ENCODE results near the gene REPIN1.
"Not testable (repeated sequence)": the region's sequence is repeated elsewhere in the genome, so short reads cannot be mapped to it uniquely, and the experiment has no call there.

The REPIN1 gene

DNA sequence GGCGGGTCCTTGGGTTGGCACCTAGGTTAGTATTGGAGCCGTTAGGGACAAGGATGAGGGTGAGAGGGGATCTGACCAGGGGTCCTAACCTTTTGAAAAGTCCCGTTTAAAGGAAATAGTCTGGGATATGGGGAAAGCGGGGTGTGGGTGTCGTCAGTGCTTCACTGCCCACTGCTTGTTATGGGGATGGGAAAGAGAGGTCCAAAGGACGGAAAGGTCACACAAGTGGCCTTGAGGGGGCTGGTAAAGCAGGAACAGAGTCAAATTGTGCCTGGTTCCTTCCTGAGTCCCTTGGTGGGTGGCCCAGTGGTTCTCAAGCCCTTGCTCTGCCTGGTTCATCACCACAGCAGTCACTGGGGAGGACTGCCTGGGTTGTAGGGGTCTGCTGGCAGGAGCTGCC lies 7.9 kb downstream of the REPIN1 start:
- no peak for DNase-seq (ENCODE audit: low spot score)

DNA sequence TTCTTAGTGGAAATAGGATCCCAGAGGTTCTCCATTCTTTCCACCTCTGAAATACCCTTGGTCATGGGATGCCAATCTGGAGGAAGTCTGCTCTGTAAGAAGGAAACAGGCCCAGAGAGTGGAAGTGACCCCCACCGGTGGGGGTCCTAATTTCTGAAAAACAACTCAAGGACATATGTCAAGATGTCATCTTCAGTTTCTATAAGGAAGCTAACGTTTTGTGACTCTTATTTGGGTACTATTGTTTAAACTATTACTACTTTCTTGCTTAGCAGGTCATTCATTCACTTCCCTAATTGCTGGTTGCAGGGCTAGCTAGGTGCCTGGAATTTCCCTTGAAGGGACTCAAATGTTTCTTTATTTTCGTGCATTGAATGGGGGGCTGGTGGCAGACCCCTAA lies 8.6 kb downstream of the REPIN1 start:
- no peak for DNase-seq (ENCODE audit: low spot score)

DNA sequence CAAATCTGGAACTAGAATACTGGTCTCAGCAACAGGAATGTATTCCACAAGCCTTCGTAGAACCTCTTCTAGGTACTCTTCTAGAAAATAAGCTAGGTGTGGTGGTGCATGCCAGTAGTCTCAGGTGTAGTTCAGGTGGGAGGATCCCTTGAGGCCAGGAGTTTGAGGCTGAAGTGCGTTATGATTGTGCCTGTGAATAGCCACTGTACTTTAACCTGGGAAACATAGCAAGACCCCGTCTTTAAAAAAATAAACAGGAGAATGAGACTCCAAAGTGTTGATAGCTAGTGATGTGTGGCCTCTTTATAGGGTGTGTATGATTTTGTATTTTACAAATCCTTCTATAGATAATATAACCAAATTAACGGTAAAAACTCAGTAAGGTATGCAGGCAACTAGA lies 9.0 kb downstream of the REPIN1 start:
- DNase-seq (ENCODE audit: low spot score) = no peak

DNA sequence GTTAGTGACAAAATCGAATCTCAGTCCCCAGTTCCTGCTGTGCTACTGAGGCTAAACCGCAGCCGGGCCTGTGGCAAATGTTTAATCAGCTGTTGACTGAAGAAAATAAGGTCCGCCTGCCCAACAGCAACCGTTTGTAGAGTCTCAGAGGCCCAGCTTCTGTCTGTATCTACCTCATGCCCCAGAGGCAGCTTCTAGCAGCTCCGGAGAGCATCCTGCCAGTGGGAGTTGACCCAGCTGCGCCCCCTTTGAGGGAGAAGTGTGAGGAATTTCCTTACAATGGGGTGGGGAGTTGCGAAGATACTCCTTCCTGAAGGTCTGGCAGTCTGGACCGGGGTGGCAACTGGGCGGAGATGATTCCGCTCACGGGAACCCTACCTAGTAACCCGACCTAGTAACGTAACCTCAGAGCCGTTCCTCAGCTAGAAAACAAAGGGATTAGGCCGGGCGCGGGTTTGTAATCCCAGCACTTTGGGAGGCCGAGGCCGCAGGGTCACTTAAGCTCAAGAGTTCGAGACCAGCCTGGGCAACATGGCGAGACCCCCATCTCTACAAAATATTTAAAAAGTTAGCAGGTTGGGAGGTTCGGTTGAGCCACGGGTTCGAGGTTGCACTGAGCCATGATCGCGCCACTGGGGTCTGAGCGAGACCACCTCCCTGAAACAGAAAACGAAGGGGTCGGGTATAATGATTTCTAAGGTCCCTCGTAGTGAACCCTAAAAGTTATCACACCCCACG lies 9.7 kb downstream of the REPIN1 start:
- peak; percentile 26 for DNase-seq (ENCODE audit: low spot score)

DNA sequence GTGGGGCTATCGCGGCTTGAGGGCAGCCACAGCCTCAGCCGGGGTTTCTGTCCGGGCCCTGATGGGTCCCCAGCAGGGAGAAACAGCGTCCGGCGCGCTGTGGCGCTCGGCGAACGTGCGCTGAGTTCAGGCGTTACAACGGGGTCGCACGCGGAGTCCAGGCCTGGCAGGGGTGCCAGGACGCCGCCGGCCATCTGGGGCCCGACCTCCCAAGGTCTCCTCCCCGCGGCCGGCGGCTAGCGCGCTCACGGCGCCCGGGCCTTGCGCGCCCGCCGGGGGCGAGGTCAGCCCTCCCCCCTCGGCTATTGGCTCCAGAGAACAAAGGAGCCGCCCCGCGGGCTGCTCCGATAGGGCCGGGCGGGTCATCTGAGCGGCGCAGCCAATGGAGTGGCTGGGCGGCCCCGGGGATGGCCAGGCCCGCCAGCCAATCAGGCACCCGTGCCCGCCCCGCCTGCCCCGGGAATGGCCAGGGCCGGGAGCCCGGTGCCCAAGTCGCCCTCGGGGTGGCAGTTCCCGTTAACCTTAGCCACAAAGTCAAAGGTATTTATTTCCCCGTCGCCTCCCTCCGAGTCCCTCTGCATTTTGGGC lies 10.3 kb downstream of the REPIN1 start, which contains the start of gene ZNF775:
Gene ZNF775 (plus strand): TSS at position 478 of the 588 bp plus-strand sequence. CDS start 9,141 bp downstream, outside the sequence.
- DNase-seq (ENCODE audit: low spot score) = peak; percentile 100

DNA sequence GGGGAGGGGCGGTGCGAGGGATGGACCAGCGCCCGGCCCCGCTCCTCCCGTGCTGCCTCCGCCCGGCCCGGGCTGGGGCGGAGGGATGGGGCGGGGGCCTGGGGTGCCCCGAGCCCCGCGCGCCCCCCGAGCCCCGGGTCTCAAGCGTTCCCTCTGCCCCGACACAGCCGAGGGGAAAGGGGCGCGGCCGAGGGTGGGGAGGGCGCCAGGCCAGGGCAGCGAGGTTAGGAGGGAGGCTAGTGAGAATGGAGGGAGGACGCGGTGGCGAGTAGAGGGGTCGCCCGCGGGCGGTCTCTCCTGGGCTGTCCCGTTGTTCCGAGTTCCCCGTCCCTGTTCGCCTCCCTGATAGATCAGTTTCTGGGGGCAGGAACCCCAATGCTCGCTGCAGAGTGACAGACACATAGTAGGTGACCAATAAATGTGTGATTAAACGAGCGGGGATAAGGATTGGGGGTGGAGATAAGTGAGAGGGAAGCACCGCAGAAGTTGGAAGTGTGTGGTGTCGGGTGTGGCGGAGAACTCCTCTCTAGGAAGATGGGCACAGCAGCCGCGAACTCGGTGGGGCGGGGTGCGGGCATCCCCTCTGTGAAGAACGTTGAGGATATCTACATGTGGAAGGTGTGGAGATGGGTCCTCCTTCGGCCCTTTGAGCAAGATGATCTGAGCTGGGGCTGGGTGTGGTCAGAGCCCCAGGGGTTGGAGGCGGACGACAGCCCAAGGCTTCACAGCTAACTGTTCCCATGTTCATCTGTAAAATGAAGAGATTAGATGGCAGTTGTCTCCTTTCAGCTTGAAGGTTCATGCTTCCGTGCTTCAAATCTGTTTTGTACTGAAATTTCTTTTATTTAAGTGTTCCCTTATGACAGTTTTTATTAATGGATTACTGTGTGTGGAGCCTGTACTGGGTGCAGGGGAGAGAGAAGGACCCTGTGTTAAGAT lies 11.1 kb downstream of the REPIN1 start:
- DNase-seq (ENCODE audit: low spot score) = peak; percentile 49

DNA sequence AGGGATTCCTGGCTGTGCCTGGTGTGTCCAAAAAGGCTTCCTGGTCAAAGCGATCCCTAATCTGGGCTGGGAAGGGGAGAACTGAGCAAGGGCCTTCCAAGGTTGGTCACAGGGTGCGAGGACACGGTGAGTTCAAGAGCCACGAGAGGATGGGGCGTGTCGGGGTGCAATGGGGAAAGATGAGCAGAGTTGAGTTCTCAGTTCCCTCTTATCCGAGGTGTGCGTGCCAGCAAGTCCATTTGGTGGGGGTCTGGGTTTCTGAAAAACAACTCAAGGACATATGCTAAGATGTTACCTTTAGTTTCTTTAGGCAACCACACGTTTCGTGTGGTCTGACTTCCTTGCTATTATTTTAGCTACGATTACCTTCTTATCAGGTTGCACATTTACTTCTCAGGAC lies 11.8 kb downstream of the REPIN1 start:
- DNase-seq (ENCODE audit: low spot score) = no peak

DNA sequence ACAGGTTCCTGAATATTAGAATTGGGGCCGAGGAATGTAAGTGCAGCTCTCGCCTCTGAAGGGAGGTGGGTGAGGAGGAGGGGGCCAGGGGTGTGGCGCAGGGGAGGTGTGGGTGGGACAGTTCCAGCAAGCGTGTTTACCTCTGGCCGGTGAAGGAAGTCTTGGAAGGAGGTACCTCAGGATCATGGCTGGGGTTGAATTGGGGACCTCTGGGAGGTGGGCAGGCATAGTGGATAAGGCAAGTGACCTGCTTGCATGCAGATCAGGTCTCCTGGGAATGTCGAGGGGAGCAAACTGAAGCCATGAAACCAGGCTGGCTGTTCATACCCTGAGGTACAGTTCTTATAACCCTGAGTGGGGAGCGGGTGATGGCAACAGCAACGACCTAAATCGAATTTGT lies 12.5 kb downstream of the REPIN1 start:
- no peak for DNase-seq (ENCODE audit: low spot score)

DNA sequence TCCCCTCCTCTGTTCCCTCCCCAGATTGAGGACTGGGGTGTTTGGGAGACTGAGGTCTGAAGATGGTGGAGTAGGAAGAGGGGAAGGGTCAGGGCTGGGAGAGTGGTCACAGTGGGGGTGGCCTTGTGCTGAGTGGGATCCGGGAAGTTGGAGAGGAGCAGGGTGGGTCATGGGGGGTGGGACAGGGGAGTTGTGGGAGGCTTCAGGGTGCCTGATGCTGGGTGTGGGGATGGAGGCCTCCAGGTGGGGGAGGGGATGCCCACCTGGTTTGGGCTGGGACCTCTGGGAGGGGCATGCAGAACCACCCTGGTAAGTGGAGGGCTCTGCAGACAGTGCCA lies 13.1 kb downstream of the REPIN1 start:
- DNase-seq (ENCODE audit: low spot score) = no peak

DNA sequence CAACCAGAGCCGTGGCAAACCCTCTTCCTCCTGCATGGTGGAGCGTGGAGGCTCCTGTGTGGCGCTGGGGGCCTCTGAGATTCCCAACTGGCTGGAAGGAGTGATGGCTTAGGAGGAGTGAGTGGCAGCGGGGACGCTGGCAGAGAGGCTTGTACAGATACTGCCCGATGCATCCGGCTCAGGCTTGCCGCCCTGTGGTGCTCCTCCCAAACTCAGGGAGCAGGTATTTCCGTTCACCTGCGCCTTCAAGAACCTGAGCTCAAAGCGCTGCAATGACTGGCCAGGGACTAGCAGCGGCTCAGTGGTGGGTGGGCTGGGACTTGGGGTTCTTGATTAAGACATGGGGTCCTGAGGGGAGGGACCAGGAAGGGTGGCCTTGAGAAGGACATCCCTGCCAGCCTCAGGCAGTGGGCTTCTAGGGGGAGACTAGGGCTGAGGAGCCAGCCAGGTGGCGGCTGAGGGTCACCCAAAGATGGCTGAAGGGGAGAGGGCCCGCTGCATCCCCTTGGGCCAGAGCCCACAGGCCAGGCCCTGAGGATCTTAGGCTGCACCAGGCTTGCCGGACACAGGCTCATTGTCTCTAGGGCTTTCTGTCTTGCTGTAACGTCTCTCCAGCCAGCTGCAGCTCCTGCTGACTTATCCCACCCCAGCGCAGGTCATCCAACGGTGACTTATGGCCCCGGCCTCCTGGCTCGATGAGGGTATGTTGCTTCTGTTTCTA lies 13.7 kb downstream of the REPIN1 start:
- DNase-seq (ENCODE audit: low spot score) = no peak

DNA sequence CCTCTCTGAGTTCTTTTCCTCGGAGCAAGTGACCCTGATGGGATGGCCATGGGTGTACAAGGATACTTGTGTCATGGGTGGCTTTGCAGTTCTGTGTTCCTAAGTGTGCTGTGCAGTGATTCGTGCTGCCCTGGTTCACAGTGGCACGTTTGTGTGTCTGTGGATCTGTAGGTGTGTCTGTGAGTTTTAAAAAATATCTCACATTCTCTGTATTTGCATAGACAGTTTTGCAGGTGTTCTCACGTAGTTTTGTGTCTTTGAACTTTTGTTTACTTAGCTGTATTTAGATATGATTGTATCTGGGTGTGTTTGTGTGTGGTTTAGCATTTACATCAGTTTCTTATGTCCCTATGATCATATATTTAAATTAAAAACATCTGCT lies 14.2 kb downstream of the REPIN1 start:
- no peak for DNase-seq (ENCODE audit: low spot score)

DNA sequence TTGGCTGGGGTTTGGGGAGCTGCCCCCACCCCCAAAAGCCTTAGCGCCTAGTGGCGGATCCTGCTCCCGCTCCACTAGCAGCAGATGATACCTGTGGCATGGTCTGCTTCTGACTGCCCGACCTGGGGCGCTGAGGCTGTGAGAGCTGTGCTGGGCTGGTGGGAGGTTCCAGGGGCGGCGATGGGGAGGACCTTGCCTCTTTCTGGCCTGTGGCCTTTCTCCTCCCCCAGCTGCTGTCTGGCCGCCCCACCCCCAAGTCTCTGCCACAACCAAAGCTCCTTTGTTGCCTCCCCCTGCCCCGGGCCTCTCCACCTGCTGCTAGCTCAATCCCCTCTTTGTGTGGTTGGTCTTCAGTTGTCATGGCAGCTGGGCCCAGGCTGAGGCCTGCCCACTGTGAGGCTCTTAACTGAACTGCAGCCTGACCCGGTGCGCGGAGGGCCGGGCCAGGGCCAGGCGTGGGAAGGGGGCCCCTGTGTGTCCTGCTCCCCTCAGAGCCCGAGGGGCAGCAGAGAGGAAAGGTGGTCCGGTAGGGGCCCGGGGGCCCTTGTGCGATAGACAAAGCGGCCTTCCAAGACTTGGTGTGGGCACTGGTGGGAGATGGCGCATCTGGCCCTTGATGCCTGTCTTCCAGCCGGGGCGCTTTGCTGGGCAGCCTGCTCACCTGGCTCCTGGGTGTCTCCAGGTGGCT lies 15.2 kb downstream of the REPIN1 start:
- no peak for DNase-seq (ENCODE audit: low spot score)

DNA sequence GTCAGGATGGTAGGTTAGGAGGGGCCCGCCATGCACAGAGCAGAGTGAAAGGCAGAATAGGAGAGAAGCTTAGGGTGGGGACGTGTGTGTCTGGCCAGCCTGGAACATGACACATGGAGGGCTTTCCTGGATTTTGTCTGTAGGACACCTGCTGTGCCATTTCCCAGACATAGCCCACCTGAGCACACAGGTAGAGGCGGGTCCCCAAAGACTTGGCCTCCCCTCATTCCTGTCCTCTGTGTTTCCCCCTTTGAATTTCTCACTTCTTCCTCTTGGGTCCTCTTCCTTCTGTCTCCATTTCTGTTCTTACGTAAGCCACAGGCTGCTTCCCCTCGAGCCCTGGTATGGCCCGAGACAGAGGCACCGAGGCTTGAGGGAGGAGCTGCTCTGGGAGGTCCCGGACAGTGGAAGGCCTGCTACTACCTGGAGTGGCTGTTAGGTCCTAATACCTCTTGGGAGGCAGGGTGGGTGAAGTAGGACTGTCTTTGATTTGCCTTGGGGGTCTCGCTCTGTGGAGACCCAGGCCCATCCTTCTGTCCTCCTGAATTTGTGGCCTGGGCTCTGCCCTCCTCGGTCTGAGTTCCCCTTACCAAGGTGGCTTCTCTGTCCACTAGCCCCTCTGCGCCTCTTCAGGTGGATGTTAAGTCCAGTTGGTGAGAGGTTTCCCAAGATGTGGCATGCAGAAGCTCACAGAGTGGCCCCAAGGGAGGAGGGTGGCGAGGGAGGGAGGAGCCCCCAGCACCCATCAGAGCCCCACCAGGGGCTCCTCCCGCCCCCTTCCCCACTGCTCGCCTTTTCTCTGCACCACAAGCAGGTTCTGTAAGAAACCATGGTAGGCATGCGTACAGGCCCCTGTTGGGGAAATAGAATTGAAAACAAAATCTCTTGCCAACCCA lies 16.0 kb downstream of the REPIN1 start:
- DNase-seq (ENCODE audit: low spot score) = no peak

DNA sequence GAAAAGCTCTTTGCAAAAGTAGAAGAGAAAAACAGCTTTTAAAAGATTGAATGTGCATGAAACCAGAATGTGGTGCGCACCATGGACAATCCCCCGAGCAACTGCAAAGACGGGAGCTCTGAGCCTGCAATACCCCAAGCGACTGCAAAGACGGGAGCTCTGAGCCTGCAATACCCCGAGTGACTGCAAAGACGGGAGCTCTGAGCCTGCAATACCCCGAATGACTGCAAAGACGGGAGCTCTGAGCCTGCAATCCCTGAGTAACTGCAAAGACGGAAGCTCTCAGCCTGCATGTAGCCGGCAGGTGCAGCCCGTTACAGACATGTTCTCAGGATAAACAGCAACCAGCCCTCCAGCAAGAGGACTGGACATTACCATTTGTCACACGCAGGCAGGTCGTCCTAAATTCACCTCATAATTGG lies 16.7 kb downstream of the REPIN1 start:
- no peak for DNase-seq (ENCODE audit: low spot score)

DNA sequence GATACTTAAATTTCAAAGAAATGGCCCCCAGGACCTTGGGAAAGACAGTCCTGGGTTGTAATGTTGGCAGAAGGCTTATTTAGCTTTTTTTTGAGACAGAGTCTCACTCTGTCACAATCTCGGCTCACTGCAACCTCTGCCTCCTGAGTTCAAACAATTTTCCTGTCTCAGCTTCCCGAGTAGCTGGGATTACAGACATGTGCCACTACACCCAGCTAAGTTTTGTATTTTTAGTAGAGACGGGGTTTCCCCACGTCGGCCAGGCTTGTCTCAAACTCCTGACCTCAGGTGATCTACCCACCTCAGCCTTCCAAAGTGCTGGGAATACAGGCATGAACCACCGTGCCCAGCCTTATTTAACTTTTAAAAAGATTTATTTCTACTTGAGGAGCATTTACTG lies 17.3 kb downstream of the REPIN1 start:
- DNase-seq (ENCODE audit: low spot score) = not testable (repeated sequence)

DNA sequence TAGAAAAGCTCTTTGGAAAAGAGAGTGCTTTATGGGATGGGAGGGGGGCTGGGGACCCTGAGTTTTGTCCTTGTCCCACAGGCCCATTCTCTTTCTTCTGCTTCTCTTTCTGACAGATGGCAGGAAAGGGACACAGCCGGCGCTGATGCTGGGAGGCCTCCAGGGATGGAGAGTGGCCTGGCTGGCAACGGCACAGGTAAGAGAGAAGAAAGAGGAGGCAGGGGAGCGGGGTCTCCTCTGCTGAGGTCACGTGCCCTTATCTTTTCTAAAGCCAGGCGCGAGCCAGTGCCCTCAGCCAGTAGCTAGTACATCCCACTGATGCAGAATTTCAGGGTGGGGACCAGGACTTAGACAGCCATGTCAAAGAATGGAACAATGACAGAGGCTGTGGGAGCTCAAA lies 19.7 kb downstream of the REPIN1 start:
- DNase-seq (ENCODE audit: low spot score) = no peak

DNA sequence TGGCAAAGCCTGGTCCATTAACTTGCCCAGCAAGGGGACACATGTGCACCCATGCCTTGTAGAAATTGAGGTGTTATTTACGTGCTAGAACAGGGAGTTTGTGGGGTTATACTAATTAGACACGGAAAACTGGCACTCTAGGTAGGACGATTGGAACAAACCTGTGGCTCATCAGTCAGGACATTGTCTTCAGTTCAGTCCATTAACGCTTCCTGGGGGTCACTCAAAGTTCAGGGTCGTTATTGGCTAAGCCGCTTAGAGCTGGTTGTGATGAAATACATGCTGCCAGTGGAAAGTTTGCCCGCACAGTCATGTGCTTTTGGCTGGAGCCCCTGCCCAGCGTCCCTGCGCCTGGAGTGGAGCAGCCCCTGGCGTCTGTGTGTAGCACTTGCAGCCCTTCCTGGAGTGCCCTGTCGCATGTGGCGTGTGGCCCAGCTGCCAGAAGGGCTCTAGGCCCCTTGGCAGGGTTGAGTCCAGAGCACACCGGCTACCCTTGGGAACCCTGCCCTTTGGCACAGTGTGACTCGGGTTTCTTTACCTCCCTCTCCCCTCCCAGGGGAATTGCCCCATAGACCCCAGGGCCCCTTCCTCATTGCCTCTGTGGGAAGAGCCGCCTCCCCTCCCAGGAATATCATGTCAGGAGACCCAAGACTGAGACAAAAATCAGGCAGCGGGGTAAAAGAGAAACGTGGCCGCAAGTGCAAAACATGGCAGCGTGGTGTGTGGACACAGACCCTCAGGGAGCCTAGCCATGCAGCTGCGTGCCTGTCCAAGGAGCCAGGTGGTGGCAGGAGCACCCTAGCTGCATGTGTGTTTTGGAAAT lies 20.3 kb downstream of the REPIN1 start:
- DNase-seq (ENCODE audit: low spot score) = no peak

DNA sequence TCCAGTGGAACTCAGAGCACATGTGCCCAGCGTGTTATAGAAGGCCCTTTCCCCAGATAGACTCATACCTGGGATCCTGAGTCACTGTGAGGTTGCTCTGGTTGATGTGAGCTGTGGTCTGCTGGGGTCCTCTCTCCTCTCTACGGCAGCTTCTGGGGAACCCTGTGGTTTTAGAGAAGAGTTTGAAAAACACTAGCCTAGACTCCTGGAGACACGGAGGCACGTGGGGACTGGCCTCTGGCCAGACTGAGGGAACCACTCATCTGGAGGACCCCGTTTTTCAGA lies 20.9 kb downstream of the REPIN1 start:
- DNase-seq (ENCODE audit: low spot score) = no peak

DNA sequence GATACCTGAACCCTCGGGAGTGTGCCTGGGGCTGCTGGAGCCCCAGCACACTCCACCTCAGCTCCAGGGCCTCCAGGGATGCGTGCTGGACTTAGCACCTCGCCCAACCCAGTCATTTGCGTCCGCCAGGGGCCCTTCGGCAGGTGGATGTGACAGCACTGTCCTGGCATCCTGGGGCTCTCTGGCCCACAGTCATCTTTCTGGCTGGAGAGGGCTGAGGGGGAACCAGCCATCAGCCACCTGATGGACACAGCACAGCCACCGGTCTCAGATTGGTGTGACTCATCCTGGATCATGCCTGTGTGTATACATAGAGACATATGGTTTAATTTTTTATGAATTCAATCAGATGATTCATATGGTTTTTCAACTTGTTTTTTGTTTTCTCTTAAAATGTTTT lies 21.6 kb downstream of the REPIN1 start:
- DNase-seq (ENCODE audit: low spot score) = no peak

DNA sequence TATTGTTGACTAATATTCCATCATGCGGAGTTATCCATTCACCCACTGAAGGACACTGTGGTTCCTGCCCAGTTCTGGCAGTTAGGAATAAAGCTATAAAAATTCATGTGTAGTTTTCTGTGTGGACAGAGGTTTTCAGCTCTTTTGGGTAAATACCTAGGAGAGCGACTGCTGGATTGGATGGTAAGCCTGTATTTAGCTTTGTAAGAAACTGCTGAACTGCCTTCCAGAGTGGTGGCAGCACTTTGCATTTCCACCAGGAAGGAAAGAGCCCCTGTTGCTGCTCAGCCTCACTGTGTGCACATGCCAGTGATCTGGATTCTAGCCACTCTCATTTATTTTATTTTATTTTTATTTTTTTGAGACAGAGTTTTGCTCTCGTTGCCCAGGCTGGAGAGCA lies 24.7 kb downstream of the REPIN1 start:
- no peak for DNase-seq (ENCODE audit: low spot score)
